ENCODE results near the gene CILP. TPM values are rescaled to one million over a fixed set of nuclear protein-coding genes. Genes with fewer than 3 reads are reported as not detected.
"Not testable (repeated sequence)": the region's sequence is repeated elsewhere in the genome, so short reads cannot be mapped to it uniquely, and the experiment has no call there.

The CILP gene
- total RNA-seq, 4 donors from 2014 or later, result 2.5 to 78.0 (median 5.5) TPM

GRCh38 chr15:65246939-65247338 lies 35.7 kb upstream of the CILP start:
- H3K27ac ChIP-seq, result peak overlapping the region in 3 of 4 donors; percentile 39 to 79 (median 73)
- 84 to 100% methylated on average over 4 to 5 of the region's 6 CpGs for WGBS, 2 donors
- TF ChIP-seq POLR2A (IDR thresholded peaks at IDR 0.05), result no peak
- no peak for TF ChIP-seq CTCF (IDR thresholded peaks at IDR 0.05)

GRCh38 chr15:65246026-65246714 lies 34.9 kb upstream of the CILP start:
- TF ChIP-seq POLR2A (IDR thresholded peaks at IDR 0.05) (no peak), CTCF (IDR thresholded peaks at IDR 0.05) (no peak)
- Histone ChIP-seq H3K9me3 (no peaks in the 10 kb centered on the region), H3K4me1 (peaks cover 7 to 52% (median 21%) of the 10 kb centered on the region in 3 donors), H3K4me3 (no peak overlapping the region), H3K27ac (peak overlapping the region; percentile 39 to 81 (median 76)), H3K36me3 (no peaks in the 10 kb centered on the region), H3K27me3 (no peaks in the 10 kb centered on the region)
- WGBS, 2 donors, result 46 to 48% methylated on average over 6 to 7 of the region's 8 CpGs
- intact Hi-C loops (cut with DNase I), result no loop called here
- no peak for DNase-seq

More at GRCh38 chr15:65246939-65247338, 35.7 kb upstream of the CILP start:
- no peaks in the 10 kb centered on the region for H3K36me3 ChIP-seq
- H3K9me3 ChIP-seq, result no peaks in the 10 kb centered on the region
- no peak overlapping the region for H3K4me3 ChIP-seq
- DNase-seq, result no peak
- no peaks in the 10 kb centered on the region for H3K27me3 ChIP-seq
- intact Hi-C loops (cut with DNase I), result no loop called here
- peaks cover 7 to 52% (median 21%) of the 10 kb centered on the region in 3 donors for H3K4me1 ChIP-seq

- peaks cover 7 to 49% (median 21%) of the 10 kb centered on the region in 3 donors for H3K4me1 ChIP-seq
- 79 to 80% methylated on average over 3 to 6 of the region's 11 CpGs for WGBS, 2 donors
- H3K27ac ChIP-seq, result peak overlapping the region; percentile 39 to 81 (median 76)
- no peaks in the 10 kb centered on the region for H3K27me3 ChIP-seq
- intact Hi-C loops (cut with DNase I), result no loop called here
- no peak for TF ChIP-seq CTCF (IDR thresholded peaks at IDR 0.05)
- no peak for TF ChIP-seq POLR2A (IDR thresholded peaks at IDR 0.05)
- no peak overlapping the region for H3K4me3 ChIP-seq
- H3K36me3 ChIP-seq, result no peaks in the 10 kb centered on the region
- DNase-seq, result no peak
- H3K9me3 ChIP-seq, result no peaks in the 10 kb centered on the region
Measured at GRCh38 chr15:65245096-65245856, 34.0 kb upstream of the CILP start.

GRCh38 chr15:65244638-65245037 lies 33.4 kb upstream of the CILP start:
- TF ChIP-seq POLR2A (IDR thresholded peaks at IDR 0.05), result no peak
- no peak for TF ChIP-seq CTCF (IDR thresholded peaks at IDR 0.05)
- DNase-seq, result no peak
- Histone ChIP-seq H3K9me3 (no peaks in the 10 kb centered on the region), H3K4me3 (no peak overlapping the region), H3K36me3 (no peaks in the 10 kb centered on the region), H3K27ac (peak overlapping the region in 3 of 4 donors; percentile 73 to 81 (median 79)), H3K4me1 (peaks cover 7 to 42% (median 21%) of the 10 kb centered on the region in 3 donors), H3K27me3 (no peaks in the 10 kb centered on the region)
- intact Hi-C loops (cut with DNase I), result no loop called here

GRCh38 chr15:65236443-65236842 lies 25.2 kb upstream of the CILP start:
- H3K36me3 ChIP-seq; DNase-seq; H3K9me3 ChIP-seq; H3K4me1 ChIP-seq; H3K4me3 ChIP-seq; H3K27me3 ChIP-seq; intact Hi-C loops (cut with DNase I); H3K27ac ChIP-seq: not testable (repeated sequence)
- WGBS, 2 donors, result 93 to 100% methylated on average over 4 to 8 of the region's 8 CpGs

Measured in esophagus squamous epithelium (tissue), 5 donors.